Endothelial cell (in vitro differentiated cells): ENCODE results near the gene CCL4. TPM values are rescaled to one million over a fixed set of nuclear protein-coding genes. Genes with fewer than 3 reads are reported as not detected.
"Not testable (repeated sequence)": the region's sequence is repeated elsewhere in the genome, so short reads cannot be mapped to it uniquely, and the experiment has no call there.

Experiments used
- DNase-seq: peaks from one replicate; pipeline ENCODE4 v3.0.0; 2021; ENCODE audit warnings: low spot score
- H3K27ac Mint-ChIP-seq: one replicate; pipeline ENCODE4 v1.8.0; 2021; ENCODE audit warnings: mixed read lengths, inconsistent platforms; ENCODE audit not compliant: unreplicated experiment
- H3K27me3 Mint-ChIP-seq: one replicate; pipeline ENCODE4 v1.8.0; 2021; ENCODE audit warnings: mild to moderate bottlenecking, moderate library complexity, mixed read lengths, inconsistent platforms; ENCODE audit not compliant: unreplicated experiment
- H3K36me3 Mint-ChIP-seq: one replicate; pipeline ENCODE4 v1.8.0; 2021; ENCODE audit warnings: mild to moderate bottlenecking, low read depth, mixed read lengths, inconsistent platforms; ENCODE audit not compliant: unreplicated experiment
- H3K4me1 Mint-ChIP-seq: one replicate; pipeline ENCODE4 v1.8.0; 2021; ENCODE audit warnings: mild to moderate bottlenecking, mixed read lengths, inconsistent platforms; ENCODE audit not compliant: unreplicated experiment
- H3K4me3 Mint-ChIP-seq: one replicate; pipeline ENCODE4 v1.8.0; 2021; ENCODE audit warnings: mild to moderate bottlenecking, mixed read lengths, inconsistent platforms; ENCODE audit not compliant: unreplicated experiment
- H3K9me3 Mint-ChIP-seq: one replicate; pipeline ENCODE4 v1.8.0; 2021; ENCODE audit warnings: mixed read lengths, inconsistent platforms; ENCODE audit not compliant: unreplicated experiment
- long read RNA-seq: library from polyadenylated mRNA; unstranded; transcript quantifications from one replicate; pipeline ENCODE4 v2.0.0, GENCODE V29; 2020; ENCODE audit not compliant: unreplicated experiment
- total RNA-seq: library from RNA; stranded (reverse); fragmentation: NEBNext Ultra II Directional; extraction: Animal tissue kit (Norgen Biotek cat#: 25700); gene quantifications from one replicate; pipeline ENCODE4 v1.2.1, GENCODE V29; 2021; ENCODE audit not compliant: unreplicated experiment
- TF ChIP-seq, protein P1 (sequence below): fragments of 200-600 bp; sonication (generic); IDR thresholded peaks from one replicate; pipeline ENCODE4 v1.5.0; 2021; ENCODE audit warnings: antibody characterized with exemption; ENCODE audit not compliant: unreplicated experiment

Gene CCL4
- total RNA-seq = not detected
- long read RNA-seq = 0 reads

DNA sequence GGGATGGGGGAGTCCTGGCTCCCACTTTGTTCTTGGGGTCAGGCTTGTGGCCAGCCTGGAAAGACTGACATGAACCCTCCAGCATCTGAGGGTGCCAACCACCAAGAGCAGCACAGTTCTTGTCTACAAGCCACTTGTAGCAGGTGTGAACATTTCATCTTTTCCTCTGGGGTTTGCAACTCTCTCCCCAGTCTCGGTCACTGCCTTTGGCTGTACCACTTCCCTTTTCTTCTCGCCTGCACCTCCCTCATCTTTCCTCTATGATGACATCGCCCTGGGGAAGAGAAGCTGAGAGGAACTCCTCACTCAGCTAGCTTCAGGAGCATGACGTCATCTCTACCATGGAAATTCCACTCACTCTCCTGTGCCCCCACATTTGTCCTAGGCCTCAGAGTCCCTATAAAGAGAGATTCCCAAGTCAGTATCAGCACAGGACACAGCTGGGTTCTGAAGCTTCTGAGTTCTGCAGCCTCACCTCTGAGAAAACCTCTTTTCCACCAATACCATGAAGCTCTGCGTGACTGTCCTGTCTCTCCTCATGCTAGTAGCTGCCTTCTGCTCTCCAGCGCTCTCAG, at the start of gene CCL4:
CCL4 (plus strand) TSS at position 427 of the 575 bp plus-strand sequence; CDS start at position 506, 79 bp downstream.
- H3K4me1 Mint-ChIP-seq, H3K4me3 Mint-ChIP-seq, H3K36me3 Mint-ChIP-seq, H3K27ac Mint-ChIP-seq, H3K27me3 Mint-ChIP-seq, DNase-seq, H3K9me3 Mint-ChIP-seq: not testable (repeated sequence)

DNA sequence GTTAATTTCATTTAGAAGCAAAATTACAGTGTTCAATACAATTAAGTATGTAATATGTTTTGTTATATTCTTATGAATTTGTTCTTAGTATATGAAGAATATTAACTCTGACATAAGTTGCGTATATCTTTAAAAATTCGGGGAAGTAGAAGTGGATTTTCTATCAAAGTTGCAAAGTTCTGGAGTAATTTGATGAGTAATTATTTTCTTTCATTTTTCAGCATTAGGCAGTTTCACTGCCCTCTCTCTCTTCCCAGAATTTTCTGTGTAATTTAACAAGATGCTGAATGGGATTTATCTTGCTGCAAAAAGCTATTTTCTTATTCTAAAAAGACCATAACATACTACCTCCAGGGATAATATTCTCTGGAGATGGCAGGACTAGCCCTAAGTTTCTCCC, 48.5 kb upstream of the CCL4 start:
- H3K9me3 Mint-ChIP-seq = no peaks in the 10 kb centered on the region
- H3K27me3 Mint-ChIP-seq = peaks cover 3% of the 10 kb centered on the region
- DNase-seq = no peak
- H3K27ac Mint-ChIP-seq = no peak overlapping the region
- TF ChIP-seq, protein P1, sequence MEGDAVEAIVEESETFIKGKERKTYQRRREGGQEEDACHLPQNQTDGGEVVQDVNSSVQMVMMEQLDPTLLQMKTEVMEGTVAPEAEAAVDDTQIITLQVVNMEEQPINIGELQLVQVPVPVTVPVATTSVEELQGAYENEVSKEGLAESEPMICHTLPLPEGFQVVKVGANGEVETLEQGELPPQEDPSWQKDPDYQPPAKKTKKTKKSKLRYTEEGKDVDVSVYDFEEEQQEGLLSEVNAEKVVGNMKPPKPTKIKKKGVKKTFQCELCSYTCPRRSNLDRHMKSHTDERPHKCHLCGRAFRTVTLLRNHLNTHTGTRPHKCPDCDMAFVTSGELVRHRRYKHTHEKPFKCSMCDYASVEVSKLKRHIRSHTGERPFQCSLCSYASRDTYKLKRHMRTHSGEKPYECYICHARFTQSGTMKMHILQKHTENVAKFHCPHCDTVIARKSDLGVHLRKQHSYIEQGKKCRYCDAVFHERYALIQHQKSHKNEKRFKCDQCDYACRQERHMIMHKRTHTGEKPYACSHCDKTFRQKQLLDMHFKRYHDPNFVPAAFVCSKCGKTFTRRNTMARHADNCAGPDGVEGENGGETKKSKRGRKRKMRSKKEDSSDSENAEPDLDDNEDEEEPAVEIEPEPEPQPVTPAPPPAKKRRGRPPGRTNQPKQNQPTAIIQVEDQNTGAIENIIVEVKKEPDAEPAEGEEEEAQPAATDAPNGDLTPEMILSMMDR = no peak
- no peaks in the 10 kb centered on the region for H3K4me1 Mint-ChIP-seq
- H3K4me3 Mint-ChIP-seq = no peak overlapping the region
- H3K36me3 Mint-ChIP-seq = no peaks in the 10 kb centered on the region

DNA sequence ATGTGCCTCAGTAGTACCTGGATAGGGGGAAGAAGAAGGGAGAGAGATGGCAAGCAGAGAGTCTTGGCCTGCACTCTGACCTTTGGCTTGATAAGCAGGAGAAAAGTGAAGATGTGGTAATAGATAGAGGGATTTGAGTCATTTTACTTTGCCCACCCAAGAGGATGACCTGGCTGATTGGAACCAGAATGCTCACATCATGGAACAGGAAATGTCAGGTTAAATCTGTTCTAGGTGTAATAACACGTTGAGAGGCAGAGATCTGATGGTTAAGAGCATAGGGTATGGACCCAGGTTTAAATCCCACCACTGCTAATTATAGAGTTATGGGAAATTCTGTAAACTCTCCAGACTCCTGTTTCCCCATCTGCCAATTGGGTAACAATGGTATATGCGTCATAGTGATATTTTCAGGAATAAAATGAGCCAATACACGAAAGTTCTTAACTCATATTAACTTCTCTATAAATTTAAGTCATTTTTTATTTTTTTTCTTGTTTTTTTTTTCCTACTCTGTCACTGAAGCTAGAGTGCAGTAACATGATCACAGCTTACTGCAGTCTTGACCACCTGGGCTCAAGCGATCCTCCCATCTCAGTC, 47.6 kb upstream of the CCL4 start:
- Mint-ChIP-seq H3K9me3 (no peaks in the 10 kb centered on the region), H3K27me3 (peaks cover 3% of the 10 kb centered on the region), H3K27ac (no peak overlapping the region), H3K4me1 (no peaks in the 10 kb centered on the region), H3K4me3 (no peak overlapping the region), H3K36me3 (no peaks in the 10 kb centered on the region)
- no peak for DNase-seq
- TF ChIP-seq, protein P1 = no peak

DNA sequence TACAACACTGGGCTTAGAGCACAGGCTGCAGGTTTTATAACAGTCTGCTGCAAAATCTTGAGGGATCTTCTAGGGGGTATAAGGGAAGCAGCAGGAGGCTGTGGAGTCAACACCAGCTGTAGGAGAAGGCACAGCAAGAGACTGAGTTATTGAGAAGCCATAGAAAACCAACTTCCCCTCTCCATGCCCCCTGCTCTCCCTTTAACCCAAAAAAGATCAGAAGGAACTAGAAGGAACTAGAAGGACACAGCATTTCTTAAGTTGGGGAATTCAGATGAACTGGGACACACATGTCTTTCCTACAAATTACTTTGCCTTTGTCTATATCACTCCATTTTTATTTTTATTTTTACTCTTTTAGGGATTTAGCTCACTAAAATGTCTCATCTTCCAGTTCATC, 45.7 kb upstream of the CCL4 start:
- H3K27me3 Mint-ChIP-seq = peaks cover 3% of the 10 kb centered on the region
- TF ChIP-seq, protein P1 = no peak
- H3K36me3 Mint-ChIP-seq = no peaks in the 10 kb centered on the region
- H3K4me3 Mint-ChIP-seq = no peak overlapping the region
- no peaks in the 10 kb centered on the region for H3K4me1 Mint-ChIP-seq
- DNase-seq = no peak
- H3K9me3 Mint-ChIP-seq = no peaks in the 10 kb centered on the region
- no peak overlapping the region for H3K27ac Mint-ChIP-seq

DNA sequence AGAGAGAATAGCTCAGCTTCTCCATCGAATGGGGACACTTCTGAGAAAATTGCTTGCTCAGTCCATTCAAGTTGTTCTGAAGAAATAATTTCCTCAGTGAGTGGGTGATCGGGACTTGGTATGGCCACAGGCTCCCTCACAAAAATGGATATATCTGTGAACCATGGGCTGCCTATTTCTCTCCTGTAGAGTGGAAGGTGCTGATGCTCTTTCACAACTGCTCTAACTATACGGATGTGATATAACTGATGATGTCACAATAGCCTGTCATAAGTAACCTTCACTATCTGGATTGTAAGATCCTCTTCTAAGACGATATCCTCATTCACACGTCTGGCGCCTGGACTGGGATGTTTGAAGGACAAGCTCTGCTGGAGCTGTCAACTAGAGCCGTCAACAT, 44.2 kb upstream of the CCL4 start:
- no peaks in the 10 kb centered on the region for H3K9me3 Mint-ChIP-seq
- TF ChIP-seq, protein P1 = no peak
- no peak overlapping the region for H3K4me3 Mint-ChIP-seq
- no peaks in the 10 kb centered on the region for H3K36me3 Mint-ChIP-seq
- H3K27me3 Mint-ChIP-seq = peaks cover 3% of the 10 kb centered on the region
- DNase-seq = no peak
- H3K27ac Mint-ChIP-seq = no peak overlapping the region
- H3K4me1 Mint-ChIP-seq = no peaks in the 10 kb centered on the region
